DND-41 (cell line): ENCODE measurements around the gene ATPAF2.

Experiments
- ATAC-seq: fragments of 200-7000 bp; cut with Tn5 transposase; 3 replicates; pipeline ENCODE4 v1.9.1; 2021; ENCODE audit warnings: low read depth; ENCODE audit not compliant: insufficient read depth
- DNase-seq: peaks from one replicate; pipeline ENCODE4 v3.0.0-alpha.2; 2020
- H2AFZ ChIP-seq: 2 replicates; pipeline ENCODE4 v1.6.0; 2012; ENCODE audit warnings: low read depth, low read length
- H3K27ac ChIP-seq: 2 replicates; pipeline ENCODE4 v1.5.1; 2012; ENCODE audit warnings: low read length, inconsistent platforms
- H3K27me3 ChIP-seq: fragments of 200-600 bp; sonication (generic); 2 replicates; pipeline ENCODE4 v1.6.0; 2012; ENCODE audit warnings: low read length, mild to moderate bottlenecking, inconsistent platforms; ENCODE audit not compliant: insufficient read depth, poor library complexity
- H3K36me3 ChIP-seq: 2 replicates; pipeline ENCODE4 v1.5.1; 2012; ENCODE audit warnings: low read length, inconsistent platforms; ENCODE audit not compliant: insufficient read depth
- H3K4me1 ChIP-seq: 2 replicates; pipeline ENCODE4 v1.5.1; 2012; ENCODE audit warnings: mild to moderate bottlenecking, low read length; ENCODE audit not compliant: insufficient read depth
- H3K4me2 ChIP-seq: 2 replicates; pipeline ENCODE4 v1.6.0; 2012; ENCODE audit warnings: mild to moderate bottlenecking, moderate library complexity, low read length, inconsistent platforms; ENCODE audit not compliant: insufficient read depth
- H3K4me3 ChIP-seq, 2 experiments: fragments of 200-600 bp in 1 of 2; shearing (Covaris generic) in 1 of 2; 2 replicates each; pipeline ENCODE4 v1.5.1; 2012 to 2016; ENCODE audit warnings: inconsistent platforms in 2 of 2, low read length in 2 of 2, mild to moderate bottlenecking in 2 of 2, low read depth in 1 of 2, moderate library complexity in 1 of 2
- H3K79me2 ChIP-seq: 2 replicates; pipeline ENCODE4 v1.6.0; 2012; ENCODE audit warnings: low read length, inconsistent platforms; ENCODE audit not compliant: insufficient read depth
- H3K9ac ChIP-seq: 2 replicates; pipeline ENCODE4 v1.6.0; 2012; ENCODE audit warnings: low read depth, mild to moderate bottlenecking, inconsistent platforms, low read length, moderate library complexity
- H3K9me3 ChIP-seq: 2 replicates; pipeline ENCODE4 v1.5.1; 2012; ENCODE audit warnings: low read length, moderate library complexity, mild to moderate bottlenecking, inconsistent platforms; ENCODE audit not compliant: insufficient read depth, severe bottlenecking
- H4K20me1 ChIP-seq: 2 replicates; pipeline ENCODE4 v1.6.0; 2012; ENCODE audit warnings: low read length; ENCODE audit not compliant: insufficient read depth
- CTCF ChIP-seq: IDR thresholded peaks from 2 replicates; pipeline ENCODE4 v1.5.1; 2012; ENCODE audit warnings: borderline replicate concordance, low read length, moderate library complexity, mild to moderate bottlenecking; ENCODE audit not compliant: poor library complexity, severe bottlenecking; ENCODE audit errors: extremely low read depth
- EZH2 ChIP-seq: IDR thresholded peaks from 3 replicates; pipeline ENCODE4 v1.6.1; 2012; ENCODE audit warnings: borderline replicate concordance, low read depth, mild to moderate bottlenecking, moderate library complexity, low read length, inconsistent platforms; ENCODE audit not compliant: severe bottlenecking

ATPAF2 gene

DNA sequence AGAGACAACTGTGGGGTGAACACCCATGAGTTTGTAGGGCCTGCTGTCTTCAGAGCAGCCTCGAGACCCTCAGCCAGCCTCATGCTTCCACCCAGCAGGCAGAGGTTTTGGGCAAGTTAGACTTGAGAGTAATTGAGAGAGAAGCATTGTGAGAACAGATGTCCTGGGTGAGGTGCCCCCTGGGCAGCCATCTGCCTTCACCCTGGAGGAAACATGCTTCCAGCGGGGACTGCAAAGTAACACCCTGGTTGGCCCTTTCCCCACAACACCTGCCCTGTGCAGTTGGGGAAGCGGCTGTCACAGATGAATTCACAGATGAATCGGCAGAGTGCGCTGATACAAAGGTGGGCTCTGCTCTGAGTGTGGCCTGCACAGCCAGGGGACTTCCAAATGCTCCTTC, 23.4 kb downstream of the ATPAF2 start:
- TF ChIP-seq CTCF (no peak), EZH2 (no peak)
- Histone ChIP-seq H3K79me2 (no peaks in the 10 kb centered on the region), H3K27ac (no peak overlapping the region), H3K27me3 (no peaks in the 10 kb centered on the region), H3K4me3 (no peak overlapping the region), H3K9ac (no peak overlapping the region), H3K36me3 (peaks cover 41% of the 10 kb centered on the region), H3K4me1 (no peaks in the 10 kb centered on the region), H2AFZ (no peak overlapping the region), H3K9me3 (no peaks in the 10 kb centered on the region), H3K4me2 (no peak overlapping the region), H4K20me1 (no peaks in the 10 kb centered on the region)
- DNase-seq (no peak), ATAC-seq (no peak)

GRCh38 chr17:18014006-18014405, 25.0 kb downstream of the ATPAF2 start:
- Histone ChIP-seq H3K4me2 (no peak overlapping the region), H3K9me3 (no peaks in the 10 kb centered on the region), H3K4me3 (no peak overlapping the region), H3K36me3 (peaks cover 41% of the 10 kb centered on the region), H3K27me3 (no peaks in the 10 kb centered on the region), H3K4me1 (no peaks in the 10 kb centered on the region), H3K27ac (no peak overlapping the region), H4K20me1 (no peaks in the 10 kb centered on the region), H2AFZ (no peak overlapping the region), H3K79me2 (no peaks in the 10 kb centered on the region), H3K9ac (no peak overlapping the region)
- DNase-seq (no peak), ATAC-seq (no peak)
- TF ChIP-seq CTCF, result no peak
- TF ChIP-seq EZH2, result no peak

- H2AFZ ChIP-seq, result no peak overlapping the region
- ATAC-seq, result no peak
- TF ChIP-seq CTCF, result no peak
Observed at GRCh38 chr17:18011286-18011685, 27.7 kb downstream of the ATPAF2 start.

More at GRCh38 chr17:18011286-18011685, 27.7 kb downstream of the ATPAF2 start:
- Histone ChIP-seq H3K4me3 (no peak overlapping the region), H3K9me3 (no peaks in the 10 kb centered on the region), H3K79me2 (no peaks in the 10 kb centered on the region), H3K4me1 (no peaks in the 10 kb centered on the region), H3K36me3 (peaks cover 45% of the 10 kb centered on the region), H3K4me2 (no peak overlapping the region), H4K20me1 (0 out of 2 replicates have a peak, but pooled peaks cover 3% of the 10 kb centered on the region), H3K27ac (no peak overlapping the region), H3K9ac (no peak overlapping the region), H3K27me3 (no peaks in the 10 kb centered on the region)
- DNase-seq, result no peak
